A549 (cell line): ENCODE results near the gene SEZ6L2. TPM values are rescaled to one million over a fixed set of nuclear protein-coding genes. Genes with fewer than 3 reads are reported as not detected.

ENCODE experiments used
- ATAC-seq, 2 experiments: fragments of 200-7000 bp in 1 of 2; fragments of >200 bp in 1 of 2; cut with Nextera tagmentation in 1 of 2; cut with Tn5 transposase in 1 of 2; 3 replicates each; pipeline versions ENCODE4 v1.8.0 to v1.9.1; 2018 to 2020; ENCODE audit warnings: mild to moderate bottlenecking in 1 of 2, moderate library complexity in 1 of 2
- CTCF ChIA-PET: fragments of 300-600 bp; sonication (Branson Sonifier 250); formaldehyde crosslinking; extraction: SDS; loops from one replicate; lab custom pipeline; 2021; ENCODE audit warnings: antibody characterized with exemption, inconsistent platforms; lab: Yijun Ruan, JAX
- POLR2A ChIA-PET: fragments of 350-600 bp; formaldehyde crosslinking; extraction: SDS; loops from one replicate; lab custom pipeline; 2021; ENCODE audit warnings: antibody characterized with exemption, inconsistent platforms; lab: Yijun Ruan, JAX
- DNase-seq, 2 experiments: peaks; one replicate each; pipeline versions ENCODE4 v3.0.0 to v3.0.0-alpha.2; 2011 to 2016; ENCODE audit warnings: low read depth in 1 of 2, low spot score in 1 of 2
- FAIRE-seq: peaks from 2 replicates; lab custom pipeline; 2011; peaks lifted over from hg19 to GRCh38; lab: Jason Lieb, UNC
- H3K27ac ChIP-seq, 2 experiments: fragments of >200 bp; sonication (Bioruptor Twin); formaldehyde crosslinking; 3 replicates each; pipeline ENCODE4 v1.5.1; 2016 to 2017
- H3K4me1 ChIP-seq: fragments of >200 bp; sonication (Bioruptor Twin); formaldehyde crosslinking; 3 replicates; pipeline ENCODE4 v1.6.1; 2016
- H3K4me2 ChIP-seq: fragments of >200 bp; sonication (Bioruptor Twin); formaldehyde crosslinking; 3 replicates; pipeline ENCODE4 v1.6.1; 2016
- H3K4me3 ChIP-seq: fragments of >200 bp; sonication (Bioruptor Twin); formaldehyde crosslinking; 3 replicates; pipeline ENCODE4 v1.5.1; 2016
- H3K9me3 ChIP-seq: fragments of >200 bp; sonication (Bioruptor Twin); formaldehyde crosslinking; 3 replicates; pipeline ENCODE4 v1.6.1; 2016
- CEBPB ChIP-seq, 2 experiments: fragments of >200 bp in 1 of 2; sonication (Bioruptor Twin) in 1 of 2; formaldehyde crosslinking in 1 of 2; IDR thresholded peaks; 2 replicates each; pipeline ENCODE4 v1.6.1; 2012 to 2016
- CHD2 ChIP-seq: fragments of 150-350 bp; IDR thresholded peaks from 2 replicates; pipeline ENCODE4 v1.6.1; 2014; ENCODE audit warnings: low read length; ENCODE audit not compliant: partially characterized antibody
- CHD4 ChIP-seq: fragments of 200-600 bp; sonication (generic); IDR thresholded peaks from 2 replicates; pipeline ENCODE4 v1.6.1; 2016; ENCODE audit warnings: antibody characterized with exemption, mild to moderate bottlenecking, borderline replicate concordance
- E2F6 ChIP-seq: IDR thresholded peaks from 2 replicates; pipeline ENCODE4 v1.6.1; 2012; ENCODE audit warnings: low read depth, borderline replicate concordance
- EHMT2 ChIP-seq: fragments of 200-600 bp; sonication (generic); IDR thresholded peaks from 2 replicates; pipeline ENCODE4 v1.6.1; 2016; ENCODE audit warnings: antibody characterized with exemption, low read depth, mild to moderate bottlenecking, moderate library complexity
- HDAC2 ChIP-seq: fragments of 200-600 bp; sonication (generic); IDR thresholded peaks from 2 replicates; pipeline ENCODE4 v1.6.1; 2016
- HES2 ChIP-seq: fragments of >200 bp; sonication (Bioruptor Twin); formaldehyde crosslinking; IDR thresholded peaks from 2 replicates; pipeline ENCODE4 v1.6.1; 2016
- HOXB13 ChIP-seq: fragments of 250-450 bp; sonication (Bioruptor Pico); IDR thresholded peaks from 2 replicates; pipeline ENCODE4 v1.5.0; 2020; ENCODE audit warnings: low read depth, mild to moderate bottlenecking, moderate library complexity
- HOXB5 ChIP-seq: fragments of 250-450 bp; sonication (Bioruptor Pico); IDR thresholded peaks from 2 replicates; pipeline ENCODE4 v1.5.0; 2020; ENCODE audit warnings: mild to moderate bottlenecking, moderate library complexity
- MYC ChIP-seq: IDR thresholded peaks from 2 replicates; pipeline ENCODE4 v1.6.1; 2012; ENCODE audit warnings: mild to moderate bottlenecking, inconsistent platforms, low read length, improper control_type of control experiment, borderline replicate concordance
- NFE2L2 ChIP-seq: fragments of 150-350 bp; conservative IDR thresholded peaks from 2 replicates; pipeline ENCODE4 v1.6.1; 2014; ENCODE audit warnings: low read length
- NR3C1 ChIP-seq: fragments of >200 bp; sonication (Bioruptor Twin); formaldehyde crosslinking; IDR thresholded peaks from 3 replicates; pipeline ENCODE4 v1.6.1; 2017
- POLR2A ChIP-seq: IDR thresholded peaks from 2 replicates; pipeline ENCODE4 v1.6.1; 2012; ENCODE audit warnings: mild to moderate bottlenecking, low read length
- RAD21 ChIP-seq, 2 experiments: fragments of >200 bp in 1 of 2; sonication (Bioruptor Twin) in 1 of 2; formaldehyde crosslinking in 1 of 2; IDR thresholded peaks in 1 of 2; conservative IDR thresholded peaks in 1 of 2; 2 replicates in 1 of 2; 3 replicates in 1 of 2; pipeline ENCODE4 v1.6.1; 2012 to 2018; ENCODE audit warnings: inconsistent platforms in 1 of 2
- RARB ChIP-seq: fragments of 250-450 bp; sonication (Bioruptor Pico); IDR thresholded peaks from 2 replicates; pipeline ENCODE4 v1.8.0; 2021; ENCODE audit warnings: mild to moderate bottlenecking, moderate library complexity
- RCOR1 ChIP-seq: fragments of 150-350 bp; IDR thresholded peaks from 2 replicates; pipeline ENCODE4 v1.6.1; 2014; ENCODE audit warnings: antibody characterized with exemption, low read length, low read depth
- TFCP2L1 ChIP-seq: fragments of 250-450 bp; sonication (Bioruptor Pico); IDR thresholded peaks from 2 replicates; pipeline ENCODE4 v1.5.0; 2021; ENCODE audit warnings: mild to moderate bottlenecking
- TP53 ChIP-seq: fragments of 250-450 bp; sonication (Bioruptor Pico); IDR thresholded peaks from 2 replicates; pipeline ENCODE4 v1.5.0; 2021; ENCODE audit warnings: mild to moderate bottlenecking, moderate library complexity
- ZNF302 ChIP-seq: fragments of 250-450 bp; sonication (Bioruptor Pico); IDR thresholded peaks from 2 replicates; pipeline ENCODE4 v1.9.0; 2021; ENCODE audit warnings: inconsistent platforms, mild to moderate bottlenecking, moderate library complexity
- ZSCAN20 ChIP-seq: fragments of 250-450 bp; sonication (Bioruptor Pico); IDR thresholded peaks from 2 replicates; pipeline ENCODE4 v1.8.0; 2022; ENCODE audit warnings: mild to moderate bottlenecking, moderate library complexity
- WGBS: methylation state at CpG from one replicate; pipeline ENCODE4 v1.1.6; 2017; ENCODE audit errors: missing lambda C conversion rate; 5-methylcytosine and 5-hydroxymethylcytosine counted together
- polyA plus RNA-seq, 4 experiments: library from polyadenylated mRNA; depleted of rRNA in 3 of 4; stranded (reverse); fragments of >200 nt; fragmentation: RNase III in 1 of 4; extraction: RNeasy Plus Mini Kit Qiagen cat#74134 plus additional on column Dnase treatment in 1 of 4; gene quantifications; 2 replicates in 3 of 4; 3 replicates in 1 of 4; pipeline ENCODE4 v1.2.3, GENCODE V29; 2011 to 2017
- TF ChIP-seq, protein P1 (sequence below): fragments of 250-450 bp; sonication (Bioruptor Pico); IDR thresholded peaks from 2 replicates; pipeline ENCODE4 v1.5.0; 2021; ENCODE audit warnings: mild to moderate bottlenecking, moderate library complexity, borderline replicate concordance
- TF ChIP-seq, protein P2 (sequence below): IDR thresholded peaks from 2 replicates; pipeline ENCODE4 v1.6.1; 2012

SEZ6L2 gene
- polyA plus RNA-seq, 2 of the 4 experiments (the other 2 are of a cell fraction), result 4.3 to 11.4 TPM

- FAIRE-seq (no peak), DNase-seq (no peak), ATAC-seq (no peak)
- POLR2A ChIA-PET, result no interaction called here
- Histone ChIP-seq H3K4me2 (no peak overlapping the region), H3K9me3 (no peaks in the 10 kb centered on the region), H3K27ac (no peak overlapping the region), H3K4me3 (no peak overlapping the region), H3K4me1 (no peaks in the 10 kb centered on the region)
- 93% methylated on average over 23 of the region's 23 CpGs for WGBS
- CTCF ChIA-PET, result interaction anchor here (0.6 to 26.2 kb wide), 7 partner anchors 14 to 1368 kb away, joined by 3 to 568 read pairs (median 3); partner anchors contain the start of genes ASPHD1, MAZ, MVP and PAGR1
- no peak for TF ChIP-seq RAD21 (conservative IDR thresholded peaks at IDR 0.05 in 1 of 2, IDR thresholded peaks at IDR 0.05 in 1 of 2)
- TF ChIP-seq HDAC2, result no peak
- no peak for TF ChIP-seq E2F6
- TF ChIP-seq CHD2, result no peak
- TF ChIP-seq NR3C1, result no peak
- no peak for TF ChIP-seq TFCP2L1 (CRISPR knock-in tag)
- no peak for TF ChIP-seq ZSCAN20 (CRISPR knock-in tag)
- no peak for TF ChIP-seq RCOR1
- TF ChIP-seq HOXB5 (CRISPR knock-in tag), result no peak
Observed at GRCh38 chr16:29841631-29842030, 57.7 kb downstream of the SEZ6L2 start.

DNA sequence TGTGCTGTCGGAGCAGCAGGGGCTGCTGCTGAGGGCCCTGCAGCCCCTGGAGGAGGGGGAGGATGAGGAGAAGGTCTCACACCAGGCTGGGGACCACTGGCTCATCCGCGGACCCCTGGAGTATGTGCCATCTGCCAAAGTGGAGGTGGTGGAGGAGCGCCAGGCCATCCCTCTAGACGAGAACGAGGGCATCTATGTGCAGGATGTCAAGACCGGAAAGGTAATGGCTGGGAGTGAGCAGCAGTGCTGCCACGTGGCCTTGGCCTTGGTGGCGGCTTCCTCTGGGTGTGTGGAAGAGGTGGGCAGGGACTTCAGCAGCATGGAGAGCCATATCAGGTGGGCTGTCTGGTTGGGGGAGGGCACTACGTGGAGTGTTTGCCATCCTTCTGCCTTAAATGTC, 59.1 kb downstream of the SEZ6L2 start:
- no peak overlapping the region for H3K4me3 ChIP-seq
- no peak overlapping the region for H3K4me2 ChIP-seq
- POLR2A ChIA-PET, result interaction anchor here (0.7 kb wide), 1 partner anchor 15 kb away, joined by 6 read pairs; no protein-coding TSS in a partner anchor
- CTCF ChIA-PET, result interaction anchor here (1.1 to 26.2 kb wide), 3 partner anchors 8 to 165 kb away, joined by 3 to 568 read pairs (median 53); partner anchors contain the start of genes MAZ, MVP, PAGR1 and PRRT2
- FAIRE-seq (no peak), DNase-seq (no peak), ATAC-seq (no peak)
- no peak overlapping the region for H3K27ac ChIP-seq
- 94% methylated on average over 9 of the region's 10 CpGs for WGBS
- no peak for TF ChIP-seq HES2
- TF ChIP-seq EHMT2, result no peak
- no peak for TF ChIP-seq POLR2A
- no peak for TF ChIP-seq ZNF302 (CRISPR knock-in tag)
- no peak for TF ChIP-seq HOXB13 (CRISPR knock-in tag)
- no peak for TF ChIP-seq MYC
- no peak for TF ChIP-seq CHD4
- no peak for TF ChIP-seq CEBPB (IDR thresholded peaks at IDR 0.05)
- H3K4me1 ChIP-seq, result peaks cover 8% of the 10 kb centered on the region
- no peaks in the 10 kb centered on the region for H3K9me3 ChIP-seq

- Histone ChIP-seq H3K27ac (no peak overlapping the region), H3K4me3 (no peak overlapping the region), H3K9me3 (no peaks in the 10 kb centered on the region), H3K4me1 (peaks cover 12% of the 10 kb centered on the region), H3K4me2 (no peak overlapping the region)
- ChIA-PET POLR2A (interaction anchor here (0.7 kb wide), 1 partner anchor 14 kb away, joined by 6 read pairs; no protein-coding TSS in a partner anchor), CTCF (interaction anchor here (7.6 to 26.2 kb wide), 2 partner anchors 9 to 22 kb away, joined by 53 to 568 read pairs; partner anchors contain the start of genes MAZ, MVP, PAGR1 and PRRT2)
- TF ChIP-seq RARB (CRISPR knock-in tag), result no peak
- no peak for TF ChIP-seq NFE2L2
- TF ChIP-seq, protein P1, sequence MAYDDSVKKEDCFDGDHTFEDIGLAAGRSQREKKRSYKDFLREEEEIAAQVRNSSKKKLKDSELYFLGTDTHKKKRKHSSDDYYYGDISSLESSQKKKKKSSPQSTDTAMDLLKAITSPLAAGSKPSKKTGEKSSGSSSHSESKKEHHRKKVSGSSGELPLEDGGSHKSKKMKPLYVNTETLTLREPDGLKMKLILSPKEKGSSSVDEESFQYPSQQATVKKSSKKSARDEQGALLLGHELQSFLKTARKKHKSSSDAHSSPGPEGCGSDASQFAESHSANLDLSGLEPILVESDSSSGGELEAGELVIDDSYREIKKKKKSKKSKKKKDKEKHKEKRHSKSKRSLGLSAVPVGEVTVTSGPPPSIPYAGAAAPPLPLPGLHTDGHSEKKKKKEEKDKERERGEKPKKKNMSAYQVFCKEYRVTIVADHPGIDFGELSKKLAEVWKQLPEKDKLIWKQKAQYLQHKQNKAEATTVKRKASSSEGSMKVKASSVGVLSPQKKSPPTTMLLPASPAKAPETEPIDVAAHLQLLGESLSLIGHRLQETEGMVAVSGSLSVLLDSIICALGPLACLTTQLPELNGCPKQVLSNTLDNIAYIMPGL (CRISPR knock-in tag), result no peak
- TF ChIP-seq CHD2, result no peak
- no peak for TF ChIP-seq RCOR1
- TF ChIP-seq, protein P2, sequence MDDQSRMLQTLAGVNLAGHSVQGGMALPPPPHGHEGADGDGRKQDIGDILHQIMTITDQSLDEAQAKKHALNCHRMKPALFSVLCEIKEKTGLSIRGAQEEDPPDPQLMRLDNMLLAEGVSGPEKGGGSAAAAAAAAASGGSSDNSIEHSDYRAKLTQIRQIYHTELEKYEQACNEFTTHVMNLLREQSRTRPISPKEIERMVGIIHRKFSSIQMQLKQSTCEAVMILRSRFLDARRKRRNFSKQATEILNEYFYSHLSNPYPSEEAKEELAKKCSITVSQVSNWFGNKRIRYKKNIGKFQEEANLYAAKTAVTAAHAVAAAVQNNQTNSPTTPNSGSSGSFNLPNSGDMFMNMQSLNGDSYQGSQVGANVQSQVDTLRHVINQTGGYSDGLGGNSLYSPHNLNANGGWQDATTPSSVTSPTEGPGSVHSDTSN, result no peak
- no peak for TF ChIP-seq TP53 (CRISPR knock-in tag)
- 96% methylated on average over 6 of the region's 6 CpGs for WGBS
- FAIRE-seq (no peak), DNase-seq (no peak), ATAC-seq (no peak)
Observed at GRCh38 chr16:29839822-29840221, 59.5 kb downstream of the SEZ6L2 start.
